Mucosa of gallbladder (tissue), 1 donor: ENCODE results near the gene RACGAP1. TPM values are rescaled to one million over a fixed set of nuclear protein-coding genes. Genes with fewer than 3 reads are reported as not detected.
"Not testable (repeated sequence)": the region's sequence is repeated elsewhere in the genome, so short reads cannot be mapped to it uniquely, and the experiment has no call there.

Experiments
- DNase-seq: peaks from one replicate; pipeline ENCODE4 v3.0.0-alpha.2; 2020; ENCODE audit warnings: low spot score
- total RNA-seq: library from RNA; stranded (reverse); gene quantifications from one replicate; pipeline ENCODE4 v1.2.1, GENCODE V29; 2021
- donor health status: DM: no; HTN: no; CAD: no.

Gene RACGAP1
- total RNA-seq, 1 donor from 2014 or later, result 16.6 TPM

DNA sequence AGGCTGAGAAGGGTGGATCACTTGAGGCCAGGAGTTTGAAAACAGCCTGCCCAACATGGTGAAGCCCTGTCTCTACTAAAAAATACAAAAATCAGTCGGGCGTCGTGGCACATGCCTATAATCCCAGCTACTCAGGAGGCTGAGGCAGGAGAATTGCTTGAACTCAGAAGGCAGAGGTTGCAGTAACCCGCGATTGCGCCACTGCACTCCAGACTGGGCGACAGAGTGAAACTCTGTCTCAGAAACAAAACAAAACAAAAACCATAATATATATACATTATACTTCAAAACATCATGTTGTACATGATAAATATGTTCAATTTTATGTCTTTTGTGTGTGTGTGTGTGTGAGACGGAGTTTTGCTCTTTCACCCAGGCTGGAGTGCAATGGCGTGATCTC, 5.2 kb upstream of the RACGAP1 start:
- DNase-seq, result not testable (repeated sequence)

DNA sequence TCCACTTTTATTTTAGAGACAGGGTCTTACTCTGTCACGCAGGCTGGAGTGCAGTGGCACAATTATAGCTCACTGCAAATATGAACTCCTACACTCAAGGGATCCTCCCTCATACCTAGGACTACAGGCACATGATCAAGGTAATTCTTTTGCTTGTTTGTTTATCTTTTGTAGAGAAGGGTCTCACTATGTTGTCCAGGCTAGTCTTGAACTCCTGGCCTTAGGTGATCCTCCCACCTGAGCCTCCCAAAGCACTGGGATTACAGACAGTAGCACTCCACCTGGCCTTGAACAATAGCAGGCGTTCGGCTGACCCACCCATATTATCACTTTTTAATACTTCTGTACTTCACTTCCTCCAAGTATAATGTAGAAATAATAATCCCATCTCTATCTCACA, 1.4 kb upstream of the RACGAP1 start:
- DNase-seq, result no peak

- DNase-seq, result no peak
These were observed 498 bp downstream of the RACGAP1 start for GRCh38 chr12:50024805-50025186.

GRCh38 chr12:50024227-50024626, 1.1 kb downstream of the RACGAP1 start:
- DNase-seq, result no peak

DNA sequence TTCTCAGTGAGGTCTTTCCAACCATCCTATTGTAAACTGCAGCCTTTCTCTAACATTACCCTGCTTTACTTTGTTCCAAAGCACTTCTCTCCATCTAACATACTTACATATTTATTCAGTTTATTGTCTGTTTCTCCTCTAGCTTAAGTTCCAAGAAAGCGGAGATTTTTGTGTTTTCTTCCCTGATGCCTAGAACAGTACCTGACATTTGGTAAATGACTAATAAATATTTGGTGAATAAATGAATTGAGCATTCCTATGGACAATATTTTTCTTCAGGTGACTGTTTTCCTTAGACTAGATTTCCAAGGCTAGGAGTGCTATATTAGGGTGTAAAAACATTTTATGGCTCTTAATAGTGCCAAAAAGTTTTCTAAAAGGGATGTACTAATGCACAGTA, 2.4 kb downstream of the RACGAP1 start:
- DNase-seq, result no peak

DNA sequence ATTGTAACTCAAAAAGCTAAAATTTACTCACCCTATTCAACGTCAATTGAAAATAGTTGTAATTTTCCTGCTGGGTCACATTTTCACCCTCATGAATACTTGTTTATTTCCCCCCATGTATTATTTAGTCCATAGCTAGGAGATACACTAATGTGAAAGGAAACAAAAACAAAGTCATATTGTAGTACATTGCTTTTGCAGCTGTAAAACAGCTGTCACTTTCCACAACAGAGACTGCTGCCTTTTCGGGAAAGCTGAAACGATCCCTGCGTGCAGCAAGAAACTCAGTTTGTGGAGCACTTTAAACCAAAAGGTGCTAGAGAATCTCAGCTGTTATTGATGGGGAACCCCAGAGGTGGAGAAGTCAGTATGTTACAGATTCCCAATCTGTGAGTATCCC, 4.3 kb downstream of the RACGAP1 start:
- DNase-seq, result no peak

- no peak for DNase-seq
These were observed 5.8 kb downstream of the RACGAP1 start for GRCh38 chr12:50019524-50019923.

DNA sequence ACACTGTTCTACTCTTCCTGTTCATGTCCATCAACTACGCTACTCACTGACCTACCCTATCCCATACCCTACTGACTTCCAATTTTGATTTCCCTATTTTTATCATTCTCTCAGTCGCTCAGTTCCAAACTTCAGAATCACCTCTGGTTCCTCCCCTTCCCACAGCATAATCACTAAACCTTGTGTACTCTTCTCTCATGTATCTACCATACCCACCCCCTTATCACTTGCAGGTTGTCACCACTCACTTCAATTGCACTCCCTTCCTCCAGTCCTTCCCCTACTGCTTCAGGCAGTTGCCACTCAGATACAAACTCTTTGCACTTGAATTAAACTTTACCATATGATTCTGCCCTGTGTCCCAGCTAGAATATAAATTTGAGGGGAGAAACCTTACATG, 6.3 kb downstream of the RACGAP1 start:
- DNase-seq, result no peak

- DNase-seq, result no peak
These were observed 7.1 kb downstream of the RACGAP1 start for GRCh38 chr12:50018154-50018553.

GRCh38 chr12:50017641-50018040, 7.7 kb downstream of the RACGAP1 start:
- no peak for DNase-seq

GRCh38 chr12:50016501-50017475, 8.5 kb downstream of the RACGAP1 start:
- DNase-seq, result peak; percentile 72

- no peak for DNase-seq
These were observed 11.0 kb downstream of the RACGAP1 start for GRCh38 chr12:50014342-50014741.

- DNase-seq, result no peak
These were observed 11.7 kb downstream of the RACGAP1 start for GRCh38 chr12:50013361-50014147.

GRCh38 chr12:50006754-50007442, 18.4 kb downstream of the RACGAP1 start:
- no peak for DNase-seq

- no peak for DNase-seq
These were observed 19.0 kb downstream of the RACGAP1 start for GRCh38 chr12:50006280-50006679.

DNA sequence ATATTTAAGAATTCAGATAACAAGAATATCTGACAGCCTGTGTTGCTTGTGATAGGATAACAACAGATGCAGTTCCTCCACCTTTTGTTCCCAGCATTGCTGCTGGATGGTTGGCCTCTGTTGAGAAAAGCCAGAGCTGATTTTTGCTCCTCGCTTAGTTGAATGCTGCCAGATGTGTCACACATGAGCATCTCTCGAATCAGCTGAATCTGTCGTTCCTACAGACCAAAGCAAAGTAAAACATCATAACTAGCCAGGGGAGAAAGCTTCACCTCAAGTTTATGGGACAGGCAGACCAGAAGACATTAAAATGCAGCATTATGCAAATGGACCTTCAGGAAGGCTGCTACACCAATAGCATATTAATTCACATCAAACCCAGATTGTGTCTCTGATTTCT, 20.1 kb downstream of the RACGAP1 start:
- no peak for DNase-seq

- DNase-seq, result no peak
These were observed 20.6 kb downstream of the RACGAP1 start for GRCh38 chr12:50004696-50005095.

DNA sequence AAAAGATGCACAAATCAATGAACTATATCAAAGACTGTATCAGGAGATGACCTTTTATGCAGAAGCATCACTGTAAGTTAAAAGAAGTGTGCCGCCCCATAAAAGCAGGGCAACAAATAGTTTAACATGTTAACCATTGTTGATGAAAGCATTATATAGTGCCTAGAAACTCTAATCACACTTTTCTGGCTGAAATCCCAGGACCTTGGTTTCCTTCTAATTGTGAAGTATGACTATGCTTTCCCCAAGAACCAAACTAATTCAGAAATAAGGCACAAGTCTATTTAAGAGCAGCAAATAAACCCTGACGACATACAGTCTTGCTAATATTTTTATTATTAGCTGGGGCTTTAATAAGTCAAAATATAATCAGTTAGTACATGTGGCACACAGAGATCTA, 21.7 kb downstream of the RACGAP1 start:
- DNase-seq, result no peak

GRCh38 chr12:49998453-49998852, 26.8 kb downstream of the RACGAP1 start:
- no peak for DNase-seq

GRCh38 chr12:49990273-49990672, 35.0 kb downstream of the RACGAP1 start:
- DNase-seq, result no peak

GRCh38 chr12:49989400-49989799, 35.9 kb downstream of the RACGAP1 start:
- DNase-seq, result not testable (repeated sequence)

DNA sequence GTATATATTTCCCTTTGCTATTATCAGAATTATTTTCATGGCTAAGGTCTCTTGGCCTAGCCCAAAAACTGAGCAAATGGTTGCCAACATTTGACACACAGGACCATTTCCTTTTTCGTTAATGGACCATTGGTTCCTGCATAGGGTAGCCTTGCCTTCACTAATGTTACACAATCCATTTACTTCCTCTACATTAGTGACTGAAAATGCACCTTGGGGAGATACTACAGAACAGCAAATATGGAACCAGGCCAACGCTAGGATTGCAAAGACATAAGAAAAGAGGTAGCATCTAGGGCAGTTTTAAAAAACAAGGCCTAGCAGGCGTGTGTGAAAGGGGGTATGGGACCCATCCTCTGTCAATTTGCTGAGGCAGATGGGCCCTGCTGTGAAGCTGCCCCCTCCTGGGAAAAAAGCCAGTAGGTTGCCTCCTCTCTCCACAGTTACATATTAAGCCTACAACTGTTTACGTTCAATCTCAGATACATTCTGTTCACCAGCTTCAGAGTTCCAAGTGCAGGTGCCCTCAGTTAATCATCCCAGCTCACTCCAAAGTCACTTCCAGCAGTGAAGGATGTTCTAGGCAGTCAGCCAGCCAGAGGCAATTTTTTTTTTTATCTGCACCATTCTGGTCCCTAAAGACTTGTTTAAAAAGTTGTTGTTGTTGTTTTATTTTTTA, 37.5 kb downstream of the RACGAP1 start:
- peak; percentile 64 for DNase-seq
